ENCODE results near the gene GBE1.

- TF ChIP-seq POLR2A (IDR thresholded peaks at IDR 0.05), result no peak
- no peak for TF ChIP-seq CTCF (IDR thresholded peaks at IDR 0.05)
- TF ChIP-seq POLR2AphosphoS5 (IDR thresholded peaks at IDR 0.05), result no peak
- no peak for TF ChIP-seq EP300 (IDR thresholded peaks at IDR 0.05)
These were observed 261.4 kb downstream of the GBE1 start for GRCh38 chr3:81500039-81500438.

Measured in sigmoid colon (tissue), 4 donors.